ENCODE measurements around the gene TMEFF2.

DNA sequence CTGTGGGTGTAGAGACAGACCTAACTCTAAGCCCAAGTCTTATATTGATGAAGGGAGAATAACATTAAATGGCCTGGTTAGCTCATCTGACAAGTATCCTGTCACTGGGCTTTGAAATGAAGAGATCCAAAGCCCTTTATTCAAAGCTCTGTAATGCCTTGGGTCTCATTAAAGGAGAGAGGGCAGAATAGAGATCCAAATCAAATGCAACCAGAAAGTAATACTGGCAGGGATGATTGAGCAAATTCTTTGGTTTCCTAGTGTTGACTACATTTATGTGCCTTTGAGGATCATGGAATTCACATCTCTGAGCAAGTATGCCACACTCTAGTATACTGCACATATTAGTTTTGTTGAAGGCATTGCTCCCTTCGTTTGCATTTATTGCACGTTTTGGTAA, 200.0 kb downstream of the TMEFF2 start:
- TF ChIP-seq, protein P1, sequence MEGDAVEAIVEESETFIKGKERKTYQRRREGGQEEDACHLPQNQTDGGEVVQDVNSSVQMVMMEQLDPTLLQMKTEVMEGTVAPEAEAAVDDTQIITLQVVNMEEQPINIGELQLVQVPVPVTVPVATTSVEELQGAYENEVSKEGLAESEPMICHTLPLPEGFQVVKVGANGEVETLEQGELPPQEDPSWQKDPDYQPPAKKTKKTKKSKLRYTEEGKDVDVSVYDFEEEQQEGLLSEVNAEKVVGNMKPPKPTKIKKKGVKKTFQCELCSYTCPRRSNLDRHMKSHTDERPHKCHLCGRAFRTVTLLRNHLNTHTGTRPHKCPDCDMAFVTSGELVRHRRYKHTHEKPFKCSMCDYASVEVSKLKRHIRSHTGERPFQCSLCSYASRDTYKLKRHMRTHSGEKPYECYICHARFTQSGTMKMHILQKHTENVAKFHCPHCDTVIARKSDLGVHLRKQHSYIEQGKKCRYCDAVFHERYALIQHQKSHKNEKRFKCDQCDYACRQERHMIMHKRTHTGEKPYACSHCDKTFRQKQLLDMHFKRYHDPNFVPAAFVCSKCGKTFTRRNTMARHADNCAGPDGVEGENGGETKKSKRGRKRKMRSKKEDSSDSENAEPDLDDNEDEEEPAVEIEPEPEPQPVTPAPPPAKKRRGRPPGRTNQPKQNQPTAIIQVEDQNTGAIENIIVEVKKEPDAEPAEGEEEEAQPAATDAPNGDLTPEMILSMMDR (IDR thresholded peaks at IDR 0.05), result no peak
- TF ChIP-seq EZH2 (IDR thresholded peaks at IDR 0.05; ENCODE audit: borderline replicate concordance, insufficient read depth, low read depth, low read length, poor library complexity, severe bottlenecking), result no peak

All from B cell (primary cell).